ENCODE results near the gene SRMS.

The SRMS gene

DNA sequence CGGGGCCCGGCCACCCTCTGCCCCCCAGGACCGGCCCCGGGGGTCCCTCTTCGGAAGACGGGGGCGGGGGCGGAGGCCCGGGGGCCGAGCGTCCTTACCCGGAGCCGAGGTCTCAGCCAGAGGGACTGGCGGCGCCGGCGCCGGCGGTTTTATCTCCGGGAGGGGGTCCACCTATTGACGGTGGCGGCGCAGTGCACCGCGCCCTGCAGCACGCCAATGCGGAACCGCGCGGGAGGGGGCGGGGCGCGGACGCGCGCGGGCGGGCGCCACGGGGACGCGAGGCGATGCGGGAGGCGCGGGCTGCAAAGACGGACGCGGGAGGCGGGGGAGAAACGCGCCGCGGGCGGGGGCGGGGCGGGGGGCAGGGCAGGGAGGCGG, 48.6 kb downstream of the SRMS start, which contains the start of gene EEF1A2:
Gene EEF1A2 (minus strand): TSS at position 124 of the 378 bp plus-strand sequence. CDS start 1,320 bp downstream, outside the sequence.
- peak in 1 of 2 experiments; percentile 26 for DNase-seq

DNA sequence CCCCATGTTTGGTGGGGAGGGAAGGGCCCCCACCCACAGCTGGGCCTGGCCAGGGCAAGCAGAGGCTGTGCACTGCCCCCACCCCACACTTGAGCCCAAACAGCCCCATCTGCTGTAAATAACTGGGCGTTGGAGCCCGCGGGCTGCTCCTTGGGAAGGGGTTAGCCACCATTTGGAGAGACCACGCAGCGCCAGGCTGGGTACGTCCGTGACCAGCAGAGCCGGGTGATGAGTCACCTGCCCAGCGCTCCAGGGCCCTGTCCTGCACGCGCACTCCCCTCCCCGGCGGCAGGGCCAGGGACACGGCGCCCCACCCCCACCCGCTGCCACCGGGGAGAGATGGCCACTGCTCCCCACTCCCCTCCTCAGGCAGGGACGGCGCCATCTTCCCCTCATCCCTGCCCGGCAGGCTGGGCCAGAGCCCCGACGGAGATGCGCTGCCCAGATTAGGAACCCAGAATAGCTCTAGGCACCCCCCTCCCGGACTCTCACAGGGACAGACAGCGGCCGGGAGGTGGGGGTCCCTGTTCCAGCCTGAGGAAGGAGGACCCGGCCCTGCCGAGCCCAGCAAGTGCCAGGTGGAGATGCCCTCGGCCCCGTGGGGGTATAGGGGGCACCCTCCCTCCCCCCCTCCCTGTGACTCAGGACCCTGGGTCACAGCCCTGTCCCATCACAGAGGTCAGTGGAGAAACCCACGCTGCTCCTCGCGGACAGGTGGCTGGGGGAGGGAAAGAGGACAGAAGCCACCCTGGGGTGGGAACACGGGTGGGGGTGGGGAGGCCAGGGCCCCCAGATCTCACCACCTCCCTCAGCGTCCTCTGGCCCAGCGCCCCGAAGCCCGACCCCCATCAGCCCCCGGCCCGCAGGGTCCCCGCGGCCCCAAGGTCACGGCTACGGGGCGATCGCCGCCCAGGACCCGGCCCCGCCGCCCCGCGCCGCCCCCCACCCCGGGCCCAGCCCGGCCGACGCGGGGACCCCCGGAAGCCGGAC, 49.3 kb downstream of the SRMS start:
- DNase-seq, result no peak

DNA sequence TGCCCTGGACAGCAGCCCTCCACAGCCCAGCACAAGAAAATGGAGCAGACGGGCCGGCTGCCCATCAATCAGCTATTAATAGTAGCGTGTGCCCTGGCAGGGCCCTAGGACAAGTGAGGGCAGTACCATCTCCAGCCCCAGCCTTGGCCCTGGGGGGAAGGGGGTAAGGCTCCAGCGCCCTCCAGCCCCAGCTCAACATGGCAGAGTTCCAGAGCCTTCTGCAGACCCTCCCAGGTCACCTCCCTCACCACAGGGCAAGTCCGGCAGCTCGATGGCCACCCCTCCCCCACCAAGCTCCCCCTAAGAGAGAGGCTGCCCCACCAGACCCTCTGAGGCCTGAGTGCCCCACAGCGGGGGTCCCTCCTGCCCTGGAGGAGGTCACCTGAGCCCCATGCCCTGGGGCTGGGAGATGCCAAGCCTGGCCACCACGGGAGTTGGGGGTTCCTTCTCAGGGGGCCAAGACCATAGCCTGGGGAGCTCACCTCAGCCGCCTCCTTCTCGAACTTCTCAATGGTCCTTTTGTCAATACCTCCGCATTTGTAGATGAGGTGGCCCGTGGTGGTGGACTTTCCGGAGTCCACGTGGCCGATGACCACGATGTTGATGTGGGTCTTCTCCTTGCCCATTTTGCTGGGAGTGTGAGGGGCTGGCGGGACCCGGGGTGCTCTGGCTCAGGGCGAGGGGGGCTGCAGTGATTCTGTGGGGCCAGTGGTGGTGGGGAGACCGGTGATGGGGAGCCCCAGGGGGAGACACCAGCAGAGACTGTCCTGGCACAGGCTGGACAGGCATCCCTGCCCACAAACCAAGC, 50.2 kb downstream of the SRMS start:
- DNase-seq, result no peak

DNA sequence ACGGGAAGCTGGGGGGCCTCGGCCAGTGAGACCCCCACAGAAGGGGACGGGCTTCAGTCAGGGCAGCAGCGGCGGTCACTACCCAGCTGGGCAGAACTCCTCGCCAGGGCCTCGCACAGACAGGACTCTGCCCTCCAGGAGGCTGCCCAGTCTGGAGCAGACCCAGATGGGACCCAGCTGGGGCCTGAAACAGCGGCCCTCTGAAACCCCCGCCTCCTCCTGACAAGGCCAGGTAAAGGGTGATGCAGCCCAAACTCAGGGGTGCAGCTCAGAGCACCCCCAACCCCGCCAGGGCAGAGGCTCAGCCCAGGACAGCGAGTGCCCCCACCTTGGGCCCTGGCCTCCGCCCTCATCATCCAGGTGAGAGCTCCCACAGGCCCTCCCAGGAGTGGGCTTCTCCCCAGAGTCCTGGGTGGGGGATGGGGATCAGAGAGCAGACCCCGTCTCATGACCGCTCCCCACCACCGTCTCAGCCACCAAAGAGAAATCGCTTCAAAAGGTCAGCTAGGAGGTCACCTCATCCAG, 50.9 kb downstream of the SRMS start:
- DNase-seq, result no peak

DNA sequence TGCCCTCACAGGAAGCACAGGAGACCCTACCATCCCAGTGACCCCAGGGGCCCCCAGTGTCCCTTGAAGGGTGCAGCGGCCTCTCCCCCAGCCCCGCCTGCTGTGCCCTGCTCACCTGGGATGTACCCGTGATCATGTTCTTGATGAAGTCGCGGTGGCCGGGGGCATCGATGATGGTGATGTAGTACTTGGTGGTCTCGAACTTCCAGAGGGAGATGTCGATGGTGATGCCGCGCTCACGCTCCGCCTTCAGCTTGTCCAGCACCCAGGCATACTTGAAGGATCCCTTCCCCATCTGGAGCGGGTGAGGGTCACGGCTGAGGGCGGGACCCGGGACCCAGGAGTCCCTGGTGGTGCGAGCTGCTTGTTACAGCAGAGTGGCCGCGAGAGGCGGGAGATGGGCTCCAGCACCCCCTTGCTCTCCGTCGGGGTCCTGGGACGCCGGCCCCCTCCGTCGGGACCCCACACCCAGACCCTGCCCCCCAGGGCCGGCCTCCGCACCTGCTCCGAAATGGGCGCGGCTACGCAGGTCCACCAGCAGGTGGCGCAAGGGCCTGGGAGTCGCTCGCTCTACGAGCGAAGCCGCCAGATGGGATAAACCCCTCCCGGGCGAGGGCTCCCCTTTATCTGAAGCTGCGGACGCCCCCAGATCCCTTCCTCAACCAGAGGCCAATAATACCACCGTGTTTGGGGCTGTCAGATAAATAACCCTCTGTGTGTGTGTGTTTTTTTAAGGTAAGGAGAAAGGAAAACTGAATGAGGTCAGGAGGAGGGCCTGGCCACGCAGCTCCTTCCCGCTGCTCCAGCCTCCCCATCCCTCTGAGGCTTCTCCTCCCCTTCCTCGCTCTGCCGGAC, 51.6 kb downstream of the SRMS start:
- peak in 1 of 2 experiments; percentile 36 for DNase-seq

DNA sequence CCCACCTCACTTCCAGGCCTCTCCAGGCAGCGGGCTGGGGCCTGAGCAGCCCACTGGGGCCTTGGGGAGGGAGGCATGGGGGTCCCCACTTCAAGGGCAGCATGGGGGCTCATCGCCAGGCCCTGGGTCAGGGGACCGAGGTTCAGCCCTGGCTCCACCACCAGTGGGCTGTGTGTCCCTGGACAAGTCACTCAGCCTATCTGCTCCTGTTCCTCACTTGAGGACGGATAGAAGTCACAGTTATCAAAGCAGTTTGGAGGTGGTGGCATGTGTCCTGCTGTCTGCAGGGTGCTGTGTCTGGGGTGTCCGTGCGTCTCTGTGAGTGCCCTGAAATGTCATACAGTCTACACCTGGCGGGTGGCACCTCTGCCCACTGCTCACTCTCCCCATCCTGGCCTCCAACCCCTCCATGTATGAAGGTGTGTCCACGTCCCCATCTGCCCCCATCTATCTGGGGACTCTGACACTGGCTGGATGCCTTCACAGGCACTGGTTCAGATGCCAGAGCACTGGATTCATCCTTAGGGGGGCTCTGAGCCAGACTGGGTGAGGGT, 52.3 kb downstream of the SRMS start:
- no peak for DNase-seq

DNA sequence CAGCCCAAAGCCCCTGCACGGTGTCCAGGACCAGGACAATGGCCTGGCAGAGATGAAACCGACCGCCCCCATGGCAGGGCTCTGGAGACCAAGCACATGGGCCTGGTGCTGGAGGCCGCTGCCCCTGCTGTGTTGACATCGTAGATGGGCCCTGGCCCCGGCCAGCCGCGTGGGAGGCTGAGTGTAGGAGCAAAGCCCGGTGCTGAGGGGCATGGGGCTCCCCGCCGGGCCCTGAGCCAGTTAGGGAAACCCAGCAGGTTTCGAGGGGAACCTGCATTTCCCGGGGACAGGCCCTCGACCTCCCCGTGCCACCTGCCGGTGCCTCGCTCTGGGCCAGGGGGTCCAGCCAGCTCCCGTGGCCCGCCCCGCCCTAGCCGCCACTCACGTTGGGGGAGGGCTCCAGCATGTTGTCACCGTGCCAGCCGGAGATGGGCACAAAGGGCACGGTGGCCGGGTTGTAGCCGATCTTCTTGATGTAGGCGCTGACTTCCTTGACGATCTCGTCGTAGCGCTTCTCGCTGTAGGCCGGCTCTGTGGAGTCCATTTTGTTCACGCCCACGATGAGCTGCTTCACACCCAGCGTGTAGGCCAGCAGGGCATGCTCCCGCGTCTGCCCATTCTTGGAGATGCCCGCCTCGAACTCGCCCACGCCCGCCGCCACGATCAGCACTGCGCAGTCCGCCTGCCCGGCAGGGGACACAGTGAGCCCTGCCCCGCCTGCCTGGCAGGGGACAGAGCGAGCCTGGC, 53.0 kb downstream of the SRMS start:
- DNase-seq, result no peak

DNA sequence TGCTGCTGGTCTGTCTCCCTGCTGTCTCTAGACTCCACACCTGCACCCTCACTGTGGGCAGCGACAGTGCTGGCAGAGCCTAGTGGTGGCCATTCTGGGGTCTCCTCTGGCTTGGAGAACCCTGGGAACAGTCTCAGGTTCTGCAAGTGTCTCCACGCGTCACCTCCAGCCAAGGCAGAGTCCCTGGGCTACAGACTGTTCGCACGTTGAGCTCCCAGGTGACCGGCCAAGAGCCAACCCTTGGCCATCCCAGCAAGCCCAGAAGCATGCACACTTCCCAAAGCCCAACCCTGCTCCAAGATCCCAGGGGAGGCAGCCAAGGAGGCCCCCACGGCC, 53.5 kb downstream of the SRMS start:
- no peak for DNase-seq

DNA sequence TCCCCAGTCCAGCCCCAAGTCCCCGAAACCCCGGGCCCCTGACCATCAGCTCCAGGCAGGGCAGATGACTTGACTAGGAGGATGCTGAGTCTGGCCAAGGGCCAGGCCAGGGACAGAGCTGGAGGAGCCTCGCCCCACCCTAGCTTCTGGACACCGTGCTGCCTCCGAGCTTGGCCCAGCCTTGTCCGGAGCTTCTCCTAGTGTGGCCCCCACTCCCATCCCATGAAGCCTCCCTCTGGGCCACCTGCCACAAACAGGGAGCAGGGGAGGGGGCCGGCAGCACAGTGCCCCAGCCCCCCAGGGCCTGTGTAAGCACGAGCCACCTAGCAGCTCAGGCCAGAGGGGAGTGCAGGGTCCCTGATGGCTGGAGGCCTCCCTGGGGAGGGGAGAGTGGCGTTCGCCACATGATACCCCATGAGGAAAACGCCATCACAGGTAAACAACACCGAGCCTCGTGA, 54.0 kb downstream of the SRMS start:
- DNase-seq, result no peak

DNA sequence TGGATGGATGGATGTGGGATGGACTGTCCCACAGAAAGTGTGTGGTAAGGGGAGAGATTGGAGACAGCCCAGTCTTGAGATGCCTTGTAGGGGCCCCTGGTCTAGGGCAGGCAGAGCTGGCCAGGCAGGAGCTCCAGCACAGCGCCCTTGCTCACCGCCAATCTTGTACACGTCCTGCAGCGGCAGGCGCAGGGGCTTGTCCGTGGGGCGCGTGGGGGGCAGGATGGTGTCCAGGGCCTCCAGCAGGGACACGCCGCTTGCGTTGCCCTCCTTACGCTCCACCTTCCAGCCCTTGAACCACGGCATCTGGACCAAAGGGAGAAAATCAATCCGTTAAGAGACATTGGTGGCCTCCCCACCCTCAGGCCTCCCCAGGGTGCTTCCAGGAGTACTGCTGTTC, 54.6 kb downstream of the SRMS start:
- DNase-seq, result no peak

DNA sequence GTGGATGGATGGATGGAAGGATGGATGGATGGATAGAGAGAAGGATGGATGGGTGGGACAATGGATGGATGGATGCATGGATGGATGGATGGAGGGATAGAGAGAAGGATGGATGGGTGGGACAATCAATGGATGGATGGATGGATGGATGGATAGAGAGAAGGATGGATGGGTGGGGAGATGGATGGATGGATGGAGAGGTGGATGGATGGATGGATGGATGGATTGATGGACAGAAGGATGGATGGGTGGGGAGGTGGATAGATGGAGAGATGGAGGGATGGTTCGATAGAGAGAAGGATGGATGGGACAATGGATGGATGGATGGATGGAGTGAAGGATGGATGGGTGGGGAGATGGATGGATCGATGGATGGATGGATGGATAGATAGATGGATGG, 55.0 kb downstream of the SRMS start:
- no peak for DNase-seq

DNA sequence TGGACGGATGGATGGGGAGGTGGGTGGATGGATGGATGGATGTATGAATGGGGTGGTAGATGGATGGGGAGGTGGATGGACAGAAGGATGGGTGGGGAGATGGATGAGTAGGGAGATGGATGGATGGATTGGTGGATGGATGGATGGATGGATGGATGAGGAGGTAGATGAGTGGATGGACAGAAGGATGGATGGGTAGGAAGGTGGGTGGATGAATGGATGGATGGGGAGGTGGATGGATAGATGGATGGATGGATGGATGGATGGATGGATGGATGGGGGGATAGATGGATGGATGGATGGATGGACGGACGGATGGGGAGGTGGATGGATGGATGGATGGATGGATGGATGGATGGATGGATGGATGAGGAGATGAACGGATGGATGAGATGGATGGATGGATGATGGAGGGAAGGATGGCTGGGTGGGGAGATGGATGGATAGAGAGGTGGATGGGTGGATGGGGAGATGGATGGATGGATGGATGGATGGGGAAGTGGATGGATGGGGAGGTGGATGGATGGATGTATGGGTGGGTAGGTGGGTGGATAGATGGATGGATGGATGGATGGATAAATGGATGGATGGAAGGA, 55.8 kb downstream of the SRMS start:
- DNase-seq, result no peak

DNA sequence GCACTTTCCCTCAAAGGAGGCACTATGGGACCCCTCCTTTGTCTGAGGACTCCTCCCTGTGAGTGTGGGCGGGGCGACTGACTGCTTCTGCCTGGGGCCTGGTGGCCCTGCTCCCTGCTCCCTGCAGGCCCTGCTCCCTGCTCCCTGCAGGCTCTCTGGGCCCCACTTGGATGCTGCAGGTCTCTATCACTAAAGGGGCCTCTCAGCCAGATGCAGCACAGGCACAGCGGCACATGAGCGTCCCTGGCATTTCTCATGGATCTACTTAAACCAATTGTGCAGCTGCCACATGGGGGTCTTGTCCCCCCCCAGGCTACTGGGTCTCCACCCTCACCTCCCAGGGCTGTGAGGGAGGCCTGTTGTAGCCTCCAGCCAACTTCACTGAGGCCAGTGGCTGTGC, 56.5 kb downstream of the SRMS start:
- no peak for DNase-seq

Measured in NCI-H187 (cell line).